GM10266 (cell line): ENCODE data around the gene TSHZ1.

Experiments
- DNase-seq: peaks from one replicate; pipeline ENCODE4 v3.0.0; 2012; ENCODE audit errors: extremely low spot score
- TF ChIP-seq, protein P1 (sequence below): IDR thresholded peaks from 2 replicates; pipeline ENCODE4 v1.5.1; 2012; ENCODE audit warnings: mild to moderate bottlenecking, low read depth; ENCODE audit not compliant: control insufficient read depth, insufficient read depth; ENCODE audit errors: missing control alignments

Gene TSHZ1

DNA sequence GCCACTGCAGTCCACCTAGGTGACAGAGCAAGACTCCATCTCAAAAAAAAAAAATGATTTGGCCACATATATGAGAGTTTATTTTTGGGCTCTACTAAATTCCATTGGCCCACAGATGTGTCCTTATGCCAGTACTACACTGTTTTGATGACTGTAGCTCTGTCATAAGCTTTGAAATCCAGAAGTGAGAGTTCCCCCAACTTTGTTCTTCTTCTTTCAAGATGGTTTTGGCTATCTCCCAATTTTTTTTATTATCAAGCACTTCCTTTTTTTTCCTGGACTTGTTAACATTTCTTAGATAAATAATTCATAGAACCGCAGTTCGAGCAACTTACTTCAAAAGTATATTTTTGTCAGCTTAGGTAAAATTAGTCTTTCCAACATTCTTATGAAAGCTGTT is 96.9 kb downstream of the TSHZ1 start:
- TF ChIP-seq, protein P1, sequence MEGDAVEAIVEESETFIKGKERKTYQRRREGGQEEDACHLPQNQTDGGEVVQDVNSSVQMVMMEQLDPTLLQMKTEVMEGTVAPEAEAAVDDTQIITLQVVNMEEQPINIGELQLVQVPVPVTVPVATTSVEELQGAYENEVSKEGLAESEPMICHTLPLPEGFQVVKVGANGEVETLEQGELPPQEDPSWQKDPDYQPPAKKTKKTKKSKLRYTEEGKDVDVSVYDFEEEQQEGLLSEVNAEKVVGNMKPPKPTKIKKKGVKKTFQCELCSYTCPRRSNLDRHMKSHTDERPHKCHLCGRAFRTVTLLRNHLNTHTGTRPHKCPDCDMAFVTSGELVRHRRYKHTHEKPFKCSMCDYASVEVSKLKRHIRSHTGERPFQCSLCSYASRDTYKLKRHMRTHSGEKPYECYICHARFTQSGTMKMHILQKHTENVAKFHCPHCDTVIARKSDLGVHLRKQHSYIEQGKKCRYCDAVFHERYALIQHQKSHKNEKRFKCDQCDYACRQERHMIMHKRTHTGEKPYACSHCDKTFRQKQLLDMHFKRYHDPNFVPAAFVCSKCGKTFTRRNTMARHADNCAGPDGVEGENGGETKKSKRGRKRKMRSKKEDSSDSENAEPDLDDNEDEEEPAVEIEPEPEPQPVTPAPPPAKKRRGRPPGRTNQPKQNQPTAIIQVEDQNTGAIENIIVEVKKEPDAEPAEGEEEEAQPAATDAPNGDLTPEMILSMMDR = no peak
- DNase-seq = no peak

DNA sequence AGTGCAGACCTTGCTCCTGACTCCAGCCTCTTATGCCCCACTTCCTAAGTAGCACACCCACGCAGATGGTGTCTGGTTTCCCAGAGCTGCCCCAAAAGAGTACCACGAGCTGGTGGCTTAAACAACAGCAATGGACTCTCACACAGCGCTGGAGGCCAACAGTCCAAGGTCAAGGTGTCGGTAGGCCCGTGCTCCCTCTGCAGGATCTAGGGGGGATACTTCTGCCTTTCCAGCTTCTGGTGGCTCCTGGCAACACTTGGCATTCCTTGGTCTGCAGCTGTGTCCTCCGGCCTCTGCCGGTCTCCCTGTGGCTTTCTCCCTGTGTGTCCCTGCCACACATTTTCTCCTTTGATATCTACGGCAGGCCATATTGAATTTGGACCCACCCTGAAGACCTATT is 99.0 kb downstream of the TSHZ1 start:
- DNase-seq = no peak
- TF ChIP-seq, protein P1 = no peak

DNA sequence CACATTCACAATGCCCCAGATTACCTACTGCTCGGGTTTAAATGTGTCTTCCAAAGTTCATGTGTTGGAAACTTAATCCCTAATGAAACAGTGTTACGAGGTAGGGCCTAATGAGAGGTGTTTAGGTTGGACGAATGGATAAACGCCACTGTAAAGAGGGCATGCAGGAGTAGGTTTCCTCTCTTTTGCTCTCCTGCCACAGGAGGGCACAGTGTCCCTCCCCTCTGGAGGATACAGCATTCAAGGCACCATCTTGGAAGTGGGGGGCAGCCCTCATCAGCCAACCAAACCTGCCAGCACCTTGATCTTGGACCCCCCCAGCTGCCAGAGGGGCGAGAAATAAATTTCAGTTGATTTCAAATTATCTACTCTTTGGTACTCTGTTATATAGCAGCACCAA is 103.5 kb downstream of the TSHZ1 start:
- TF ChIP-seq, protein P1 = peak; percentile 4
- no peak for DNase-seq

DNA sequence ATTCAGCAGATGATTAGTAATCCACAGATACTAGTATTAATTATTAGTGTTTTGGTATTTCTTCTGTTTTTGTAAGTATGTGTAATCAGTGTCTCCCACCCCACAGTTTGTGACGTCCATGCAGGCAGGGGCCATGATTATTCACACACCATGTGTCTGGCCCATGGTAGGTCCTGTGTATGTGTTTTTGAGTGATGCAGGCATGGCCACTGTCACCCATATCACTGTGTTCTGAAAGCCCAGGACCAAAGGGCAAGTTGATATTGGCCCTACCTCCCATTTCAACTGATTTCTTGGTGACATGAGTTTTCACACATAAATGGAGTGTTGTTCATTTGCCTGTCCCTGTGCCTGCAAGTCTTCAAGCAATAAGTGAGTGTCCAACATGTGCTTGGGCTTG is 104.0 kb downstream of the TSHZ1 start:
- no peak for DNase-seq
- TF ChIP-seq, protein P1 = no peak

DNA sequence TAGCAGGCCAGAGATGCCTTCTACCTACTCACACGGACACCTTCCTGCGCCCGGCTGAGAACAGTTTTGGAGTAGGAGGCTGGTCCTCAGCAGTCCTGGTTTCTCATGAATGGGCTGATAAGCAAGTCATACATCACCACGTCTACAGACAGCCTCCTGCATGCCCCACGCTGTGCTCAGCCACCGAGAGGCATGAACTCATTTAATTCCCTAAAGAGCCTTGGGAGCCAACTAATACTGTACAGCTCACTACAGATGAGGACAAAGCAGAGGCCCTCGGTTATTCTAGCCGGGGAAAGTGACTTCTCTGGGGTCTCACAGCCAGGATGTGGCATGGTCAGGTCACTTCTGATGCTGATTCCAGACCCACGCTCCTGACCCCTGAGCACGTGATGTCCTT is 105.6 kb downstream of the TSHZ1 start:
- TF ChIP-seq, protein P1 = no peak
- no peak for DNase-seq

DNA sequence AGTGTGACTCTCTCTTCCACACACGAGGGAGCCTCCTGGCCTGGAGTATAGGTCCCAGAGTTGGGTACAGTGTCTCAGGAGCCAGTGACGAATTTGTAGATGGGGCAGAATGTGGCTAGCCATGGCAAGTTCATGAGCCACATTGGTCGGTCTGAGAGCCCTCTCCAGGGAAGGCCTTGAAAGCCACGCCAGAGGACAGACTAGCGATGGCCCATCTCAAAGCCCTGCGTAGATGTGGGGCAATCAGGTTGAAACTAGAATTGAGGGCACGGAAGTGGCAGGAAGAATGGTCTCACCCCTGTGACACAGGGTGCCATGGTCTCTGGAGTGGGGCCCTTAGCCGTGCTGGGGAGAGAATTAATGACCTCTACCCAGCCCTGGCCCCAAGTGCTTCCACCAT is 106.2 kb downstream of the TSHZ1 start:
- TF ChIP-seq, protein P1 = no peak
- no peak for DNase-seq

DNA sequence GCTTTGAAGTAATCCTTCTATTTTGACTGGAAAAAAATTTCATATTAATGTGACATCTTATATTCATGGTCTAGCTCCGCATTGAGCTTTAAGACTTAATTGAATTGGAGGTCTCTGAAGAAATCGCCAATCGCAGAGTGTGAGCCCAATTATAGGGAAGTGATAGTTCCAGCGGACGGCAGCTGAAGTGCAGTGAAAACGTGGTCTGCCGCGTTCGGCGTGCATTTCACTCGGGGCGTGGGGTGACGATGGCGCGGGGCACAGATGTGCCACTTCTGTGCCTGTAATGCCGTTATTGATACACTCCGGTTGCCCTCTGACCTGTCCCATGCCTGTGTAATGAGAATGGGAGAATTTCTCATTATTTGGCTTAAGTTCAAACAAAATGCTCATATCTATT is 106.7 kb downstream of the TSHZ1 start:
- TF ChIP-seq, protein P1 = no peak
- no peak for DNase-seq
